HCT116 (cell line): ENCODE data around the gene MINDY3. TPM values are rescaled to one million over a fixed set of nuclear protein-coding genes. Genes with fewer than 3 reads are reported as not detected.
A peak's percentile ranks its signal among the peaks of the same experiment; 100 is the strongest.

ENCODE experiments used
- ATAC-seq: fragments of 200-7000 bp; cut with Tn5 transposase; 2 replicates; pipeline ENCODE4 v1.9.1; 2020; ENCODE audit warnings: mild to moderate bottlenecking, moderate library complexity
- BruUV-seq: library from RNA; stranded (reverse); fragments of 400-500 nt; replicated peaks from 2 replicates; lab custom pipeline; 2021; lab: Mats Ljungman, UMichigan
- CTCF ChIA-PET: fragments of 300-600 bp; sonication (Branson Sonifier 250); formaldehyde crosslinking; loops from one replicate; lab custom pipeline; 2021; ENCODE audit warnings: antibody characterized with exemption; lab: Charles Lee
- POLR2A ChIA-PET: fragments of 300-600, 350-600 bp; sonication (Branson Sonifier 250); formaldehyde crosslinking; loops from one replicate; lab custom pipeline; 2021; ENCODE audit warnings: antibody characterized with exemption; lab: Charles Lee
- RAD21 ChIA-PET, 2 experiments: fragments of 300-600 bp; sonication (Branson Sonifier 250); formaldehyde crosslinking; loops; one replicate each; lab custom pipeline; 2023; ENCODE audit warnings: low total read pairs in 2 of 2; ENCODE audit not compliant: uncharacterized antibody in 2 of 2, unreplicated experiment in 2 of 2, low non-redundant PET in 1 of 2; lab: Charles Lee
- DNase-seq: peaks from one replicate; pipeline ENCODE4 v3.0.0-alpha.2; 2010; ENCODE audit warnings: low read depth, low spot score
- H2AFZ ChIP-seq: fragments of 200-600 bp; shearing (Covaris generic), sonication (generic); 2 replicates; pipeline ENCODE4 v1.6.1; 2017; ENCODE audit warnings: low read depth, mixed run types, mixed read lengths, antibody characterized with exemption, low read length; ENCODE audit not compliant: poor library complexity, severe bottlenecking
- H3K27ac ChIP-seq: 2 replicates; pipeline ENCODE4 v1.5.1; 2012; ENCODE audit warnings: low read depth, low read length
- H3K27me3 ChIP-seq: fragments of 200-600 bp; sonication (generic); 2 replicates; pipeline ENCODE4 v1.6.1; 2016; ENCODE audit warnings: mixed run types, low read length, mixed read lengths; ENCODE audit not compliant: insufficient read depth
- H3K36me3 ChIP-seq, 2 experiments: fragments of 200-500 bp in 1 of 2; fragments of 200-600 bp in 1 of 2; sonication (Bioruptor generic) in 1 of 2; sonication (generic) in 1 of 2; 2 replicates each; pipeline versions ENCODE4 v1.5.1 to v1.6.1; 2014 to 2016; ENCODE audit warnings: low read length in 2 of 2, inconsistent platforms in 1 of 2, mixed read lengths in 1 of 2, mixed run types in 1 of 2; ENCODE audit not compliant: insufficient read depth in 2 of 2, control insufficient read depth in 1 of 2
- H3K4me1 ChIP-seq, 2 experiments: fragments of 200-600 bp in 1 of 2; sonication (generic) in 1 of 2; 2 replicates each; pipeline versions ENCODE4 v1.5.1 to v1.6.1; 2012 to 2017; ENCODE audit warnings: low read length in 2 of 2, inconsistent platforms in 1 of 2, mild to moderate bottlenecking in 1 of 2, mixed read lengths in 1 of 2, mixed run types in 1 of 2, moderate library complexity in 1 of 2; ENCODE audit not compliant: insufficient read depth in 2 of 2, control insufficient read depth in 1 of 2
- H3K4me2 ChIP-seq: fragments of 200-600 bp; sonication (generic); 2 replicates; pipeline ENCODE4 v1.6.1; 2017; ENCODE audit warnings: mixed run types, low read length, mixed read lengths
- H3K4me3 ChIP-seq, 2 experiments: fragments of 200-600 bp in 1 of 2; sonication (generic) in 1 of 2; replicated peaks in 1 of 2; 2 replicates each; pipeline ENCODE4 v1.5.1; 2011 to 2016; ENCODE audit warnings: low read length in 2 of 2, control low read depth in 1 of 2, low read depth in 1 of 2, mild to moderate bottlenecking in 1 of 2, mixed read lengths in 1 of 2, mixed run types in 1 of 2
- H3K79me2 ChIP-seq: fragments of 200-600 bp; sonication (generic); 2 replicates; pipeline ENCODE4 v1.6.1; 2017; ENCODE audit warnings: mild to moderate bottlenecking, mixed run types, low read length, moderate library complexity, mixed read lengths; ENCODE audit not compliant: insufficient read depth
- H3K9ac ChIP-seq: fragments of 200-600 bp; sonication (generic); 2 replicates; pipeline ENCODE4 v1.6.1; 2016; ENCODE audit warnings: low read length, mixed read lengths
- H3K9me2 ChIP-seq: fragments of 200-600 bp; sonication (generic), shearing (Covaris generic); 2 replicates; pipeline ENCODE4 v1.6.1; 2017; ENCODE audit warnings: mixed run types, mild to moderate bottlenecking, moderate library complexity; ENCODE audit not compliant: insufficient read depth
- H3K9me3 ChIP-seq, 2 experiments: fragments of 200-500 bp in 1 of 2; fragments of 200-600 bp in 1 of 2; sonication (Bioruptor generic) in 1 of 2; sonication (generic) in 1 of 2; 2 replicates each; pipeline ENCODE4 v1.6.1; 2014 to 2017; ENCODE audit warnings: low read length in 2 of 2, mixed read lengths in 2 of 2, inconsistent platforms in 1 of 2, low read depth in 1 of 2, mild to moderate bottlenecking in 1 of 2, mixed run types in 1 of 2, moderate library complexity in 1 of 2; ENCODE audit not compliant: control insufficient read depth in 1 of 2, insufficient read depth in 1 of 2
- H4K20me1 ChIP-seq: fragments of 200-600 bp; sonication (generic), shearing (Covaris generic); 2 replicates; pipeline ENCODE4 v1.6.1; 2017; ENCODE audit warnings: mixed run types, mild to moderate bottlenecking, moderate library complexity; ENCODE audit not compliant: insufficient read depth
- CBX3 ChIP-seq: IDR thresholded peaks from 2 replicates; pipeline ENCODE4 v1.6.1; 2012; ENCODE audit warnings: low read depth
- CEBPB ChIP-seq: IDR thresholded peaks from 2 replicates; pipeline ENCODE4 v1.6.1; 2012; ENCODE audit warnings: low read depth
- EGR1 ChIP-seq: IDR thresholded peaks from 2 replicates; pipeline ENCODE4 v1.6.1; 2012; ENCODE audit warnings: low read depth
- ELF1 ChIP-seq: IDR thresholded peaks from 2 replicates; pipeline ENCODE4 v1.6.1; 2012; ENCODE audit warnings: low read depth, borderline replicate concordance
- EZH2phosphoT487 ChIP-seq: fragments of 200-600 bp; IDR thresholded peaks from 2 replicates; pipeline ENCODE4 v1.6.1; 2018; ENCODE audit warnings: antibody characterized with exemption, borderline replicate concordance
- FOSL1 ChIP-seq: IDR thresholded peaks from 2 replicates; pipeline ENCODE4 v1.6.1; 2012; ENCODE audit warnings: low read depth
- POLR2A ChIP-seq: IDR thresholded peaks from 2 replicates; pipeline ENCODE4 v1.7.0; 2011; ENCODE audit warnings: borderline replicate concordance; ENCODE audit not compliant: insufficient read depth, insufficient read length; ENCODE audit errors: extremely low read depth
- RAD21 ChIP-seq: IDR thresholded peaks from 2 replicates; pipeline ENCODE4 v1.6.1; 2012; ENCODE audit warnings: low read depth, mild to moderate bottlenecking
- SIN3A ChIP-seq: IDR thresholded peaks from 2 replicates; pipeline ENCODE4 v1.6.1; 2012; ENCODE audit warnings: low read depth
- SP1 ChIP-seq: IDR thresholded peaks from 2 replicates; pipeline ENCODE4 v1.6.1; 2012; ENCODE audit warnings: low read depth
- SRF ChIP-seq: IDR thresholded peaks from 2 replicates; pipeline ENCODE4 v1.6.1; 2012; ENCODE audit warnings: low read depth
- TCF7L2 ChIP-seq: IDR thresholded peaks from 2 replicates; pipeline ENCODE4 v1.7.0; 2011; ENCODE audit warnings: borderline replicate concordance, inconsistent platforms; ENCODE audit not compliant: insufficient read depth, insufficient read length; ENCODE audit errors: extremely low read depth
- ZFX ChIP-seq: fragments of 450-650 bp; IDR thresholded peaks from 2 replicates; pipeline ENCODE4 v1.6.1; 2017
- intact Hi-C: fragments of 100-400 bp; cut with micrococcal nuclease; formaldehyde crosslinking; loops from 2 replicates; pipeline ENCODE4 v1.10.0; 2022
- total RNA-seq: library from RNA; stranded (reverse); gene quantifications from one replicate; pipeline ENCODE4 v1.2.1, GENCODE V29; 2021; ENCODE audit not compliant: unreplicated experiment
- TF ChIP-seq, protein P1 (sequence below): IDR thresholded peaks from 2 replicates; pipeline ENCODE4 v1.6.1; 2011; ENCODE audit warnings: mild to moderate bottlenecking, low read length, moderate library complexity; ENCODE audit not compliant: insufficient replicate concordance; ENCODE audit errors: extremely low read depth
- TF ChIP-seq, protein P2 (sequence below), 3 experiments: fragments of 200-600 bp in 1 of 3; sonication (generic) in 1 of 3; IDR thresholded peaks in 2 of 3; conservative IDR thresholded peaks in 1 of 3; 2 replicates each; pipeline ENCODE4 v1.5.1; 2012 to 2017; ENCODE audit warnings: low read depth in 2 of 3, low read length in 2 of 3, antibody characterized with exemption in 1 of 3, borderline replicate concordance in 1 of 3, control low read depth in 1 of 3, mild to moderate bottlenecking in 1 of 3, mixed read lengths in 1 of 3, mixed run types in 1 of 3, moderate library complexity in 1 of 3; ENCODE audit not compliant: insufficient read depth in 1 of 3
- TF ChIP-seq, protein P3 (sequence below): IDR thresholded peaks from 2 replicates; pipeline ENCODE4 v1.6.1; 2012
- TF ChIP-seq, protein P4 (sequence below): IDR thresholded peaks from 2 replicates; pipeline ENCODE4 v1.6.1; 2012

Gene MINDY3
- total RNA-seq, 1 experiment from 2014 or later = 15.5 TPM

DNA sequence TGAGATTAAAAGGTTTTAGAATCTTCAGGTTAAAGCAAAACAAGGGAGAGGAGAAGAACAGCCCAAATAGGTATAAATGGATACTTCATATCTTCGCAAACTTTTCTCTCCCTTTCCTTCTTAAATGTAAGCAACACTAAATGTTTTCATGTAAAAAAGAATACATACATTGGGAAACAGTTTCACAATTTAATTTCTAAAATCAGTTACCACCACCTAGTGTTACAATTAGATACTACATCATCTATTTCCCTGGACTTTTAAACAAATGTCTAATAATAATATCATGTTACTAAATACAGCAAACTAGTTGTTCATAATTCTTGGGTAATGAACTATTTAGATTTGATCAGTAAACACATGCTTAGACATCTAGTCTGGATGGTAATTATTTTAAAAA lies 35.8 kb downstream of the MINDY3 start:
- ChIA-PET CTCF (no interaction called here), POLR2A (no interaction called here), RAD21 (no interaction called here)
- no peaks in the 10 kb centered on the region; a peak in 1 of 4 replicates for H3K36me3 ChIP-seq
- no peaks in the 10 kb centered on the region for H3K4me1 ChIP-seq
- ATAC-seq (no peak), DNase-seq (no peak)
- no peak overlapping the region for H3K4me2 ChIP-seq
- TF ChIP-seq, protein P1, sequence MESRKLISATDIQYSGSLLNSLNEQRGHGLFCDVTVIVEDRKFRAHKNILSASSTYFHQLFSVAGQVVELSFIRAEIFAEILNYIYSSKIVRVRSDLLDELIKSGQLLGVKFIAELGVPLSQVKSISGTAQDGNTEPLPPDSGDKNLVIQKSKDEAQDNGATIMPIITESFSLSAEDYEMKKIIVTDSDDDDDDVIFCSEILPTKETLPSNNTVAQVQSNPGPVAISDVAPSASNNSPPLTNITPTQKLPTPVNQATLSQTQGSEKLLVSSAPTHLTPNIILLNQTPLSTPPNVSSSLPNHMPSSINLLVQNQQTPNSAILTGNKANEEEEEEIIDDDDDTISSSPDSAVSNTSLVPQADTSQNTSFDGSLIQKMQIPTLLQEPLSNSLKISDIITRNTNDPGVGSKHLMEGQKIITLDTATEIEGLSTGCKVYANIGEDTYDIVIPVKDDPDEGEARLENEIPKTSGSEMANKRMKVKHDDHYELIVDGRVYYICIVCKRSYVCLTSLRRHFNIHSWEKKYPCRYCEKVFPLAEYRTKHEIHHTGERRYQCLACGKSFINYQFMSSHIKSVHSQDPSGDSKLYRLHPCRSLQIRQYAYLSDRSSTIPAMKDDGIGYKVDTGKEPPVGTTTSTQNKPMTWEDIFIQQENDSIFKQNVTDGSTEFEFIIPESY = no peak
- TF ChIP-seq, protein P2, sequence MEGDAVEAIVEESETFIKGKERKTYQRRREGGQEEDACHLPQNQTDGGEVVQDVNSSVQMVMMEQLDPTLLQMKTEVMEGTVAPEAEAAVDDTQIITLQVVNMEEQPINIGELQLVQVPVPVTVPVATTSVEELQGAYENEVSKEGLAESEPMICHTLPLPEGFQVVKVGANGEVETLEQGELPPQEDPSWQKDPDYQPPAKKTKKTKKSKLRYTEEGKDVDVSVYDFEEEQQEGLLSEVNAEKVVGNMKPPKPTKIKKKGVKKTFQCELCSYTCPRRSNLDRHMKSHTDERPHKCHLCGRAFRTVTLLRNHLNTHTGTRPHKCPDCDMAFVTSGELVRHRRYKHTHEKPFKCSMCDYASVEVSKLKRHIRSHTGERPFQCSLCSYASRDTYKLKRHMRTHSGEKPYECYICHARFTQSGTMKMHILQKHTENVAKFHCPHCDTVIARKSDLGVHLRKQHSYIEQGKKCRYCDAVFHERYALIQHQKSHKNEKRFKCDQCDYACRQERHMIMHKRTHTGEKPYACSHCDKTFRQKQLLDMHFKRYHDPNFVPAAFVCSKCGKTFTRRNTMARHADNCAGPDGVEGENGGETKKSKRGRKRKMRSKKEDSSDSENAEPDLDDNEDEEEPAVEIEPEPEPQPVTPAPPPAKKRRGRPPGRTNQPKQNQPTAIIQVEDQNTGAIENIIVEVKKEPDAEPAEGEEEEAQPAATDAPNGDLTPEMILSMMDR (IDR thresholded peaks at IDR 0.05 in 2 of 3, conservative IDR thresholded peaks at IDR 0.05 in 1 of 3; ENCODE audit: borderline replicate concordance in 1 of 3, insufficient read depth in 1 of 3, low read depth in 2 of 3, low read length in 2 of 3) = peak in 2 of 3 experiments; percentile 29 to 57; a peak in 4 of 6 replicates
- peak; percentile 51 for TF ChIP-seq RAD21
- TF ChIP-seq CBX3 = no peak
- TF ChIP-seq, protein P3, sequence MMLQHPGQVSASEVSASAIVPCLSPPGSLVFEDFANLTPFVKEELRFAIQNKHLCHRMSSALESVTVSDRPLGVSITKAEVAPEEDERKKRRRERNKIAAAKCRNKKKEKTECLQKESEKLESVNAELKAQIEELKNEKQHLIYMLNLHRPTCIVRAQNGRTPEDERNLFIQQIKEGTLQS = no peak
- TF ChIP-seq TCF7L2 = no peak
- TF ChIP-seq EGR1 = no peak
- TF ChIP-seq SIN3A = no peak
- no peak for TF ChIP-seq SRF
- no peak for TF ChIP-seq SP1
- no peak for TF ChIP-seq POLR2A
- no peak for TF ChIP-seq ELF1
- TF ChIP-seq, protein P4, sequence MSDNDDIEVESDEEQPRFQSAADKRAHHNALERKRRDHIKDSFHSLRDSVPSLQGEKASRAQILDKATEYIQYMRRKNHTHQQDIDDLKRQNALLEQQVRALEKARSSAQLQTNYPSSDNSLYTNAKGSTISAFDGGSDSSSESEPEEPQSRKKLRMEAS = no peak
- TF ChIP-seq EZH2phosphoT487 = no peak
- no peak for TF ChIP-seq ZFX
- TF ChIP-seq FOSL1 = no peak
- TF ChIP-seq CEBPB = no peak
- no peak overlapping the region for H3K9ac ChIP-seq
- no peaks in the 10 kb centered on the region for H3K9me3 ChIP-seq
- no TSS peak for BruUV-seq
- H3K27ac ChIP-seq = no peak overlapping the region
- no peaks in the 10 kb centered on the region for H3K79me2 ChIP-seq
- no peak overlapping the region for H2AFZ ChIP-seq
- H3K27me3 ChIP-seq = no peaks in the 10 kb centered on the region
- no peaks in the 10 kb centered on the region for H4K20me1 ChIP-seq
- H3K9me2 ChIP-seq = no peaks in the 10 kb centered on the region
- no peak overlapping the region for H3K4me3 ChIP-seq
- intact Hi-C loops = loop anchor here (5.0 kb wide), 3 partner anchors 177 to 387 kb away; no protein-coding TSS in a partner anchor
